BE2C (cell line): ENCODE results near the gene HES7.

ENCODE experiments used
- DNase-seq: peaks from one replicate; pipeline ENCODE4 v3.0.0-alpha.2; 2020
- H3K27me3 ChIP-seq: fragments of 250-450 bp; sonication (Bioruptor Pico); 2 replicates; pipeline ENCODE4 v1.5.1; 2020; ENCODE audit warnings: mild to moderate bottlenecking
- H3K36me3 ChIP-seq: fragments of 250-450 bp; sonication (Bioruptor Pico); 2 replicates; pipeline ENCODE4 v1.5.1; 2020; ENCODE audit warnings: mild to moderate bottlenecking
- H3K4me1 ChIP-seq: fragments of 250-450 bp; sonication (Bioruptor Pico); 2 replicates; pipeline ENCODE4 v1.5.1; 2020
- H3K4me3 ChIP-seq: 2 replicates; pipeline ENCODE4 v1.5.1; 2011; ENCODE audit warnings: low read depth, low read length
- H3K9me3 ChIP-seq: fragments of 250-450 bp; sonication (Bioruptor Pico); 2 replicates; pipeline ENCODE4 v1.5.1; 2020
- TF ChIP-seq, protein P1 (sequence below): IDR thresholded peaks from 2 replicates; pipeline ENCODE4 v1.5.1; 2012; ENCODE audit warnings: mild to moderate bottlenecking, low read depth, low read length

HES7 gene

GRCh38 chr17:8100763-8101162, 23.1 kb downstream of the HES7 start:
- no peak for DNase-seq
- Histone ChIP-seq H3K27me3 (no peaks in the 10 kb centered on the region), H3K4me1 (no peaks in the 10 kb centered on the region), H3K9me3 (no peaks in the 10 kb centered on the region), H3K36me3 (no peaks in the 10 kb centered on the region), H3K4me3 (no peak overlapping the region)
- TF ChIP-seq, protein P1, sequence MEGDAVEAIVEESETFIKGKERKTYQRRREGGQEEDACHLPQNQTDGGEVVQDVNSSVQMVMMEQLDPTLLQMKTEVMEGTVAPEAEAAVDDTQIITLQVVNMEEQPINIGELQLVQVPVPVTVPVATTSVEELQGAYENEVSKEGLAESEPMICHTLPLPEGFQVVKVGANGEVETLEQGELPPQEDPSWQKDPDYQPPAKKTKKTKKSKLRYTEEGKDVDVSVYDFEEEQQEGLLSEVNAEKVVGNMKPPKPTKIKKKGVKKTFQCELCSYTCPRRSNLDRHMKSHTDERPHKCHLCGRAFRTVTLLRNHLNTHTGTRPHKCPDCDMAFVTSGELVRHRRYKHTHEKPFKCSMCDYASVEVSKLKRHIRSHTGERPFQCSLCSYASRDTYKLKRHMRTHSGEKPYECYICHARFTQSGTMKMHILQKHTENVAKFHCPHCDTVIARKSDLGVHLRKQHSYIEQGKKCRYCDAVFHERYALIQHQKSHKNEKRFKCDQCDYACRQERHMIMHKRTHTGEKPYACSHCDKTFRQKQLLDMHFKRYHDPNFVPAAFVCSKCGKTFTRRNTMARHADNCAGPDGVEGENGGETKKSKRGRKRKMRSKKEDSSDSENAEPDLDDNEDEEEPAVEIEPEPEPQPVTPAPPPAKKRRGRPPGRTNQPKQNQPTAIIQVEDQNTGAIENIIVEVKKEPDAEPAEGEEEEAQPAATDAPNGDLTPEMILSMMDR, result no peak

GRCh38 chr17:8100111-8100510, 23.8 kb downstream of the HES7 start:
- Histone ChIP-seq H3K4me3 (no peak overlapping the region), H3K36me3 (no peaks in the 10 kb centered on the region), H3K9me3 (no peaks in the 10 kb centered on the region), H3K27me3 (no peaks in the 10 kb centered on the region), H3K4me1 (no peaks in the 10 kb centered on the region)
- no peak for DNase-seq
- TF ChIP-seq, protein P1, result no peak

- Histone ChIP-seq H3K27me3 (no peaks in the 10 kb centered on the region), H3K4me1 (no peaks in the 10 kb centered on the region), H3K9me3 (no peaks in the 10 kb centered on the region), H3K4me3 (no peak overlapping the region), H3K36me3 (no peaks in the 10 kb centered on the region)
- TF ChIP-seq, protein P1, result no peak
- DNase-seq, result no peak
Measured at GRCh38 chr17:8096541-8096940, 27.4 kb downstream of the HES7 start.

DNA sequence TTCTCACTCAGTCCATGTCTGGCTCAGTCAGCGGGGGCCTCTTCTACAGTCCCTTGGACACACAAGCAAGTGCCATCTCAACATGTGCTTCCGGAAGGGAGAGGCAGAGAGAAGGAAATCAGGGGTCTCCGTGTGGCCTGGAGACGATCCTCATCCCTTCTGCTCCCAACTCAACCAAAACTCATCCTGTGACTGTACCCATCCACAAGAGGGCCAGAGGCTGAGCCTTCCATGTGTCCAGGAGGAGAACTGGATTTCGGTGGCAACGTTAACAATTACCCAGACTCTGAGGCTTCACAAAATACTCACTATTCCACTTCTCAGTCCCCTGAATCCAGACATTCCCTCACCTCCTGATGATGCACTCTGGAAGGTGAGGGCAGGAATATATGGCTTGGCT, 28.5 kb downstream of the HES7 start:
- H3K4me1 ChIP-seq, result no peaks in the 10 kb centered on the region
- no peaks in the 10 kb centered on the region for H3K9me3 ChIP-seq
- TF ChIP-seq, protein P1, result no peak
- H3K36me3 ChIP-seq, result no peaks in the 10 kb centered on the region
- H3K27me3 ChIP-seq, result no peaks in the 10 kb centered on the region
- no peak for DNase-seq
- H3K4me3 ChIP-seq, result no peak overlapping the region

DNA sequence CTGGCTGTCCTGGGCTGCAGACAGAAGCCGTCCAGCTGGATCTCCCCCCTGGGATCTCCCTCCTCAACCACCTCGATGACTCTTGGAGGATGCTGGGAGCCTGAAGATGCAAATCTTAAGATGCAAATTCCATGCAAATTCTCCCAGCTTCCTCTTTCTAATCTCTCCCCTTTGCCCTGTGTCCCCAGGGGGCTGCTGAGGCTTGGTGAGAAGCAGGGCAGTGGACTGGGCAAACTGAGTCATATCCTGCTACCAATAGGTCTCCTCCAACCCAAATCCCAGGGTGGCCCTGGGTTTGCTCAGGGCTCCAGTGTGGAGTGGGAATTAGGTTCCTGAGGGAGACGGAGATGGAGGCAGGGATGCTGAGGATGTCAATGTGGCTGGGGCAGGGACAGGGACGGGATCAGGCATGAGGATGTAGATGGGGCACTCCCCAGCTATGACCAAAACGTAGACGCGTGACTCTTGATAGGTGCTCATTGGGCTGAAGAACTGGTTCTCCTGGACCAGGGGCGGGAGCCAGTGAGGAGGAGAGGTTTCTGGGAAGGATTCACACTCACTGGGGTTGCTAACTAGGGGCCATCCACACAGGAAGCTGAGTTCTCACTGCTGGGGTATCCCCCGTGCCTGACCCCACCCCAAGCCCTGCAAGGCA, 32.7 kb downstream of the HES7 start:
- DNase-seq, result no peak
- no peaks in the 10 kb centered on the region for H3K9me3 ChIP-seq
- TF ChIP-seq, protein P1, result no peak
- H3K27me3 ChIP-seq, result no peaks in the 10 kb centered on the region
- no peak overlapping the region for H3K4me3 ChIP-seq
- no peaks in the 10 kb centered on the region for H3K36me3 ChIP-seq
- no peaks in the 10 kb centered on the region for H3K4me1 ChIP-seq

DNA sequence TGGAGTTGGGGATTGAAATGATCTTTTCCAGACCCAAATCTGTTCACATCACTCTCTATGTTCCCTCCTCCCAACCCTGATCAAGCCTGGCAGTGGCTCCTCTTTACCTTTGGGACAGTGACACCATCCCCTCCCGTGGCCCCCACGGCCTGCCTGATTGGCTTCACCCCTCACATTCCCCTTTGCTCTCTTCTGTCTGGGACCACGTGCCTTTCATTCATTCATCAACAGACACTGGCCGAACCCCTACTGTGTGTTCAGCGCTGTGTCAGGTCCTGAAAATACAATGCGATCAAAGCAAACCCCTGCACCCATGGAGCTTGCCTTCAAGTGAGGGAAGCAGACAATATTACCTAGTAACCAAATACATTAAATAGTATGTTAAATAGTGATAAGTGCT, 34.2 kb downstream of the HES7 start:
- no peaks in the 10 kb centered on the region for H3K36me3 ChIP-seq
- TF ChIP-seq, protein P1, result no peak
- H3K9me3 ChIP-seq, result no peaks in the 10 kb centered on the region
- no peaks in the 10 kb centered on the region for H3K4me1 ChIP-seq
- no peak for DNase-seq
- H3K4me3 ChIP-seq, result no peak overlapping the region
- H3K27me3 ChIP-seq, result no peaks in the 10 kb centered on the region
